GM23338 (cell line): ENCODE results near the gene GNG12. TPM values are rescaled to one million over a fixed set of nuclear protein-coding genes. Genes with fewer than 3 reads are reported as not detected.

ENCODE experiments used
- ATAC-seq: fragments of 200-7000 bp; cut with Tn5 transposase; 3 replicates; pipeline ENCODE4 v1.9.1; 2020
- DNase-seq: peaks from one replicate; pipeline ENCODE4 v3.0.0-alpha.2; 2015; ENCODE audit warnings: low spot score
- H2AFZ ChIP-seq: fragments of 200-600 bp; sonication (generic); 2 replicates; pipeline ENCODE4 v1.8.0; 2016; ENCODE audit warnings: antibody characterized with exemption, mild to moderate bottlenecking, moderate library complexity
- H3F3A ChIP-seq: fragments of 200-600 bp; sonication (generic); replicated peaks from 2 replicates; pipeline ENCODE4 v1.8.0; 2017; ENCODE audit warnings: antibody characterized with exemption, mixed run types, low read depth
- H3K27ac ChIP-seq: fragments of 200-600 bp; sonication (generic); 2 replicates; pipeline ENCODE4 v1.6.1; 2016; ENCODE audit warnings: low read depth
- H3K27me3 ChIP-seq: fragments of 200-600 bp; sonication (generic); 2 replicates; pipeline ENCODE4 v1.8.0; 2016; ENCODE audit warnings: mild to moderate bottlenecking, mixed run types, moderate library complexity; ENCODE audit not compliant: insufficient read depth
- H3K36me3 ChIP-seq: fragments of 200-600 bp; sonication (generic); 2 replicates; pipeline ENCODE4 v1.8.0; 2016; ENCODE audit warnings: mild to moderate bottlenecking; ENCODE audit not compliant: insufficient read depth
- H3K4me1 ChIP-seq: fragments of 200-600 bp; sonication (generic); 2 replicates; pipeline ENCODE4 v1.8.0; 2016; ENCODE audit warnings: mild to moderate bottlenecking, moderate library complexity; ENCODE audit not compliant: insufficient read depth
- H3K4me2 ChIP-seq: fragments of 200-600 bp; sonication (generic); 2 replicates; pipeline ENCODE4 v1.7.1; 2017; ENCODE audit warnings: mixed run types
- H3K4me3 ChIP-seq: fragments of 200-600 bp; sonication (generic); 2 replicates; pipeline ENCODE4 v1.6.1; 2016; ENCODE audit warnings: mixed run types
- H3K79me2 ChIP-seq: fragments of 200-600 bp; sonication (generic); replicated peaks from 2 replicates; pipeline ENCODE4 v1.8.0; 2017; ENCODE audit warnings: mild to moderate bottlenecking; ENCODE audit not compliant: insufficient read depth
- H3K9me2 ChIP-seq: fragments of 200-600 bp; sonication (generic); 2 replicates; pipeline ENCODE4 v1.8.0; 2017; ENCODE audit not compliant: insufficient read depth
- H4K20me1 ChIP-seq: fragments of 200-600 bp; sonication (generic); replicated peaks from 2 replicates; pipeline ENCODE4 v1.8.0; 2017; ENCODE audit warnings: mild to moderate bottlenecking; ENCODE audit not compliant: insufficient read depth
- H3K27ac Mint-ChIP-seq: 2 replicates; pipeline ENCODE4 v1.8.0; 2020; ENCODE audit warnings: inconsistent platforms, mild to moderate bottlenecking, moderate library complexity, mixed read lengths
- H3K27me3 Mint-ChIP-seq: 3 replicates; pipeline ENCODE4 v1.8.0; 2022; ENCODE audit warnings: low read depth, mild to moderate bottlenecking, moderate library complexity, mixed read lengths, inconsistent platforms; ENCODE audit not compliant: insufficient read depth, poor library complexity
- H3K36me3 Mint-ChIP-seq: 3 replicates; pipeline ENCODE4 v1.8.0; 2021; ENCODE audit warnings: low read depth, mild to moderate bottlenecking, inconsistent platforms, moderate library complexity, mixed read lengths
- H3K4me1 Mint-ChIP-seq: 3 replicates; pipeline ENCODE4 v1.8.0; 2020; ENCODE audit warnings: mild to moderate bottlenecking, inconsistent platforms, mixed read lengths
- H3K4me3 Mint-ChIP-seq: 3 replicates; pipeline ENCODE4 v1.8.0; 2021; ENCODE audit warnings: moderate library complexity, mild to moderate bottlenecking, inconsistent platforms, mixed read lengths
- H3K9me3 Mint-ChIP-seq: 3 replicates; pipeline ENCODE4 v1.8.0; 2020; ENCODE audit warnings: moderate library complexity, mild to moderate bottlenecking, inconsistent platforms, mixed read lengths
- CREB1 ChIP-seq: fragments of 250-450 bp; sonication (Bioruptor Pico); IDR thresholded peaks from 2 replicates; pipeline ENCODE4 v1.5.0; 2020; ENCODE audit warnings: low read depth, mild to moderate bottlenecking, moderate library complexity
- ETS1 ChIP-seq: IDR thresholded peaks from 2 replicates; pipeline ENCODE4 v1.6.1; 2016; ENCODE audit warnings: antibody characterized with exemption
- EZH2 ChIP-seq: fragments of 200-600 bp; sonication (generic); IDR thresholded peaks from one replicate; pipeline ENCODE4 v1.8.0; 2017; ENCODE audit warnings: antibody characterized with exemption, mild to moderate bottlenecking, low read depth; ENCODE audit not compliant: unreplicated experiment
- EZH2phosphoT487 ChIP-seq: fragments of 200-600 bp; sonication (generic); IDR thresholded peaks from one replicate; pipeline ENCODE4 v1.8.1; 2018; ENCODE audit warnings: antibody characterized with exemption; ENCODE audit not compliant: unreplicated experiment
- JUNB ChIP-seq: IDR thresholded peaks from one replicate; pipeline ENCODE4 v1.6.1; 2016; ENCODE audit warnings: antibody characterized with exemption; ENCODE audit not compliant: unreplicated experiment
- NANOG ChIP-seq: IDR thresholded peaks from 2 replicates; pipeline ENCODE4 v1.6.1; 2016; ENCODE audit warnings: antibody characterized with exemption, borderline replicate concordance
- POLR2AphosphoS5 ChIP-seq: IDR thresholded peaks from 2 replicates; pipeline ENCODE4 v1.6.1; 2016; ENCODE audit warnings: antibody characterized with exemption, low read depth
- STAT1 ChIP-seq: IDR thresholded peaks from one replicate; pipeline ENCODE4 v1.6.1; 2016; ENCODE audit warnings: antibody characterized with exemption; ENCODE audit not compliant: unreplicated experiment
- ZNF114 ChIP-seq: fragments of 250-450 bp; sonication (Bioruptor Pico); IDR thresholded peaks from 2 replicates; pipeline ENCODE4 v1.5.0; 2020; ENCODE audit warnings: mild to moderate bottlenecking, moderate library complexity
- ZNF331 ChIP-seq: fragments of 250-450 bp; sonication (Bioruptor Pico); IDR thresholded peaks from 2 replicates; pipeline ENCODE4 v1.5.0; 2020; ENCODE audit warnings: low read depth, mild to moderate bottlenecking, moderate library complexity
- polyA plus RNA-seq: library from polyadenylated mRNA; unstranded; fragments of >200 nt; fragmentation: Nextera tagmentation; extraction: Ambion mirVana; gene quantifications from 2 replicates; pipeline ENCODE4 v1.2.1, GENCODE V29; 2016
- total RNA-seq: library from RNA; depleted of rRNA; stranded (reverse); fragments of >200 nt; shearing (Covaris generic); gene quantifications from 2 replicates; pipeline ENCODE4 v1.2.3, GENCODE V29; 2014
- TF ChIP-seq, protein P1 (sequence below): fragments of 250-450 bp; sonication (Bioruptor Pico); IDR thresholded peaks from 2 replicates; pipeline ENCODE4 v1.5.0; 2020; ENCODE audit warnings: mild to moderate bottlenecking, moderate library complexity
- TF ChIP-seq, protein P2 (sequence below): IDR thresholded peaks from one replicate; pipeline ENCODE4 v1.6.1; 2018; ENCODE audit warnings: antibody characterized with exemption; ENCODE audit not compliant: unreplicated experiment
- TF ChIP-seq, protein P3 (sequence below), 2 experiments: fragments of 200-600 bp in 1 of 2; sonication (generic) in 1 of 2; conservative IDR thresholded peaks; 2 replicates each; pipeline versions ENCODE4 v1.5.1 to v1.6.1; 2016 to 2017; ENCODE audit warnings: antibody characterized with exemption in 2 of 2, low read depth in 2 of 2, mild to moderate bottlenecking in 2 of 2, moderate library complexity in 1 of 2

GNG12 gene
- total and polyA plus RNA-seq, 2 experiments from 2014 or later = 13.4 to 33.0 TPM

DNA sequence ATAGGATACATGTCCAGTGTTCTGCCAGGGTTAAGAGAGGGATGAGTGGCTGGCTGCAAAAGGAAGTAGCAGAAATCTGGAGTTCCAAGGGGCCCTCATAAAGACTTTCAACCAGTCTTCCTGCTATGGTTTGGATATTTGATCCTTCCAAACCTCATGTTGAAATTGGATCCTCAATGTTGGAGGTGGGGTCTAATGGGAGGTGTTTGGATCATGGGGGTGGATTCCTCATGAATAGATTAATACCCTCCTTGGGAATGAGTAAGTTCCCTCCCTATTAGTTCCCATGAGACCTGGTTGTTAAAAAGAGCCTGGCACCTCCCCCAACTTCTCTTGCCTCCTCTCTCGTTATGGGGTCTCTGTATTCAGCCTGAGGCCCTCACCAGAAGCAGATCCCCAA is 10.1 kb upstream of the GNG12 start:
- peaks cover 52% of the 10 kb centered on the region for H3K4me1 ChIP-seq
- H3K4me3 Mint-ChIP-seq = no peak overlapping the region
- no peaks in the 10 kb centered on the region for H3K36me3 ChIP-seq
- TF ChIP-seq EZH2phosphoT487 (no peak), NANOG (no peak), ZNF331 (no peak), EZH2 (no peak), ETS1 (no peak), CREB1 (CRISPR knock-in tag) (no peak), POLR2AphosphoS5 (no peak), STAT1 (no peak), ZNF114 (CRISPR knock-in tag) (no peak), JUNB (no peak)
- TF ChIP-seq, protein P1, sequence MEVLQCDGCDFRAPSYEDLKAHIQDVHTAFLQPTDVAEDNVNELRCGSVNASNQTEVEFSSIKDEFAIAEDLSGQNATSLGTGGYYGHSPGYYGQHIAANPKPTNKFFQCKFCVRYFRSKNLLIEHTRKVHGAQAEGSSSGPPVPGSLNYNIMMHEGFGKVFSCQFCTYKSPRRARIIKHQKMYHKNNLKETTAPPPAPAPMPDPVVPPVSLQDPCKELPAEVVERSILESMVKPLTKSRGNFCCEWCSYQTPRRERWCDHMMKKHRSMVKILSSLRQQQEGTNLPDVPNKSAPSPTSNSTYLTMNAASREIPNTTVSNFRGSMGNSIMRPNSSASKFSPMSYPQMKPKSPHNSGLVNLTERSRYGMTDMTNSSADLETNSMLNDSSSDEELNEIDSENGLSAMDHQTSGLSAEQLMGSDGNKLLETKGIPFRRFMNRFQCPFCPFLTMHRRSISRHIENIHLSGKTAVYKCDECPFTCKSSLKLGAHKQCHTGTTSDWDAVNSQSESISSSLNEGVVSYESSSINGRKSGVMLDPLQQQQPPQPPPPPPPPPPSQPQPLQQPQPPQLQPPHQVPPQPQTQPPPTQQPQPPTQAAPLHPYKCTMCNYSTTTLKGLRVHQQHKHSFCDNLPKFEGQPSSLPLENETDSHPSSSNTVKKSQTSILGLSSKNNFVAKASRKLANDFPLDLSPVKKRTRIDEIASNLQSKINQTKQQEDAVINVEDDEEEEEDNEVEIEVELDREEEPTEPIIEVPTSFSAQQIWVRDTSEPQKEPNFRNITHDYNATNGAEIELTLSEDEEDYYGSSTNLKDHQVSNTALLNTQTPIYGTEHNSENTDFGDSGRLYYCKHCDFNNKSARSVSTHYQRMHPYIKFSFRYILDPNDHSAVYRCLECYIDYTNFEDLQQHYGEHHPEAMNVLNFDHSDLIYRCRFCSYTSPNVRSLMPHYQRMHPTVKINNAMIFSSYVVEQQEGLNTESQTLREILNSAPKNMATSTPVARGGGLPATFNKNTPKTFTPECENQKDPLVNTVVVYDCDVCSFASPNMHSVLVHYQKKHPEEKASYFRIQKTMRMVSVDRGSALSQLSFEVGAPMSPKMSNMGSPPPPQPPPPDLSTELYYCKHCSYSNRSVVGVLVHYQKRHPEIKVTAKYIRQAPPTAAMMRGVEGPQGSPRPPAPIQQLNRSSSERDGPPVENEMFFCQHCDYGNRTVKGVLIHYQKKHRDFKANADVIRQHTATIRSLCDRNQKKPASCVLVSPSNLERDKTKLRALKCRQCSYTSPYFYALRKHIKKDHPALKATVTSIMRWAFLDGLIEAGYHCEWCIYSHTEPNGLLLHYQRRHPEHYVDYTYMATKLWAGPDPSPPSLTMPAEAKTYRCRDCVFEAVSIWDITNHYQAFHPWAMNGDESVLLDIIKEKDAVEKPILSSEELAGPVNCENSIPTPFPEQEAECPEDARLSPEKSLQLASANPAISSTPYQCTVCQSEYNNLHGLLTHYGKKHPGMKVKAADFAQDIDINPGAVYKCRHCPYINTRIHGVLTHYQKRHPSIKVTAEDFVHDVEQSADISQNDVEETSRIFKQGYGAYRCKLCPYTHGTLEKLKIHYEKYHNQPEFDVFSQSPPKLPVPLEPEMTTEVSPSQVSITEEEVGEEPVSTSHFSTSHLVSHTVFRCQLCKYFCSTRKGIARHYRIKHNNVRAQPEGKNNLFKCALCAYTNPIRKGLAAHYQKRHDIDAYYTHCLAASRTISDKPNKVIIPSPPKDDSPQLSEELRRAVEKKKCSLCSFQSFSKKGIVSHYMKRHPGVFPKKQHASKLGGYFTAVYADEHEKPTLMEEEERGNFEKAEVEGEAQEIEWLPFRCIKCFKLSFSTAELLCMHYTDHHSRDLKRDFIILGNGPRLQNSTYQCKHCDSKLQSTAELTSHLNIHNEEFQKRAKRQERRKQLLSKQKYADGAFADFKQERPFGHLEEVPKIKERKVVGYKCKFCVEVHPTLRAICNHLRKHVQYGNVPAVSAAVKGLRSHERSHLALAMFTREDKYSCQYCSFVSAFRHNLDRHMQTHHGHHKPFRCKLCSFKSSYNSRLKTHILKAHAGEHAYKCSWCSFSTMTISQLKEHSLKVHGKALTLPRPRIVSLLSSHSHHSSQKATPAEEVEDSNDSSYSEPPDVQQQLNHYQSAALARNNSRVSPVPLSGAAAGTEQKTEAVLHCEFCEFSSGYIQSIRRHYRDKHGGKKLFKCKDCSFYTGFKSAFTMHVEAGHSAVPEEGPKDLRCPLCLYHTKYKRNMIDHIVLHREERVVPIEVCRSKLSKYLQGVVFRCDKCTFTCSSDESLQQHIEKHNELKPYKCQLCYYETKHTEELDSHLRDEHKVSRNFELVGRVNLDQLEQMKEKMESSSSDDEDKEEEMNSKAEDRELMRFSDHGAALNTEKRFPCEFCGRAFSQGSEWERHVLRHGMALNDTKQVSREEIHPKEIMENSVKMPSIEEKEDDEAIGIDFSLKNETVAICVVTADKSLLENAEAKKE = no peak
- TF ChIP-seq, protein P2, sequence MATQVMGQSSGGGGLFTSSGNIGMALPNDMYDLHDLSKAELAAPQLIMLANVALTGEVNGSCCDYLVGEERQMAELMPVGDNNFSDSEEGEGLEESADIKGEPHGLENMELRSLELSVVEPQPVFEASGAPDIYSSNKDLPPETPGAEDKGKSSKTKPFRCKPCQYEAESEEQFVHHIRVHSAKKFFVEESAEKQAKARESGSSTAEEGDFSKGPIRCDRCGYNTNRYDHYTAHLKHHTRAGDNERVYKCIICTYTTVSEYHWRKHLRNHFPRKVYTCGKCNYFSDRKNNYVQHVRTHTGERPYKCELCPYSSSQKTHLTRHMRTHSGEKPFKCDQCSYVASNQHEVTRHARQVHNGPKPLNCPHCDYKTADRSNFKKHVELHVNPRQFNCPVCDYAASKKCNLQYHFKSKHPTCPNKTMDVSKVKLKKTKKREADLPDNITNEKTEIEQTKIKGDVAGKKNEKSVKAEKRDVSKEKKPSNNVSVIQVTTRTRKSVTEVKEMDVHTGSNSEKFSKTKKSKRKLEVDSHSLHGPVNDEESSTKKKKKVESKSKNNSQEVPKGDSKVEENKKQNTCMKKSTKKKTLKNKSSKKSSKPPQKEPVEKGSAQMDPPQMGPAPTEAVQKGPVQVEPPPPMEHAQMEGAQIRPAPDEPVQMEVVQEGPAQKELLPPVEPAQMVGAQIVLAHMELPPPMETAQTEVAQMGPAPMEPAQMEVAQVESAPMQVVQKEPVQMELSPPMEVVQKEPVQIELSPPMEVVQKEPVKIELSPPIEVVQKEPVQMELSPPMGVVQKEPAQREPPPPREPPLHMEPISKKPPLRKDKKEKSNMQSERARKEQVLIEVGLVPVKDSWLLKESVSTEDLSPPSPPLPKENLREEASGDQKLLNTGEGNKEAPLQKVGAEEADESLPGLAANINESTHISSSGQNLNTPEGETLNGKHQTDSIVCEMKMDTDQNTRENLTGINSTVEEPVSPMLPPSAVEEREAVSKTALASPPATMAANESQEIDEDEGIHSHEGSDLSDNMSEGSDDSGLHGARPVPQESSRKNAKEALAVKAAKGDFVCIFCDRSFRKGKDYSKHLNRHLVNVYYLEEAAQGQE = no peak
- TF ChIP-seq, protein P3, sequence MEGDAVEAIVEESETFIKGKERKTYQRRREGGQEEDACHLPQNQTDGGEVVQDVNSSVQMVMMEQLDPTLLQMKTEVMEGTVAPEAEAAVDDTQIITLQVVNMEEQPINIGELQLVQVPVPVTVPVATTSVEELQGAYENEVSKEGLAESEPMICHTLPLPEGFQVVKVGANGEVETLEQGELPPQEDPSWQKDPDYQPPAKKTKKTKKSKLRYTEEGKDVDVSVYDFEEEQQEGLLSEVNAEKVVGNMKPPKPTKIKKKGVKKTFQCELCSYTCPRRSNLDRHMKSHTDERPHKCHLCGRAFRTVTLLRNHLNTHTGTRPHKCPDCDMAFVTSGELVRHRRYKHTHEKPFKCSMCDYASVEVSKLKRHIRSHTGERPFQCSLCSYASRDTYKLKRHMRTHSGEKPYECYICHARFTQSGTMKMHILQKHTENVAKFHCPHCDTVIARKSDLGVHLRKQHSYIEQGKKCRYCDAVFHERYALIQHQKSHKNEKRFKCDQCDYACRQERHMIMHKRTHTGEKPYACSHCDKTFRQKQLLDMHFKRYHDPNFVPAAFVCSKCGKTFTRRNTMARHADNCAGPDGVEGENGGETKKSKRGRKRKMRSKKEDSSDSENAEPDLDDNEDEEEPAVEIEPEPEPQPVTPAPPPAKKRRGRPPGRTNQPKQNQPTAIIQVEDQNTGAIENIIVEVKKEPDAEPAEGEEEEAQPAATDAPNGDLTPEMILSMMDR (conservative IDR thresholded peaks at IDR 0.05; ENCODE audit: low read depth in 2 of 2) = no peak
- ATAC-seq = no peak
- H3K9me3 Mint-ChIP-seq = no peaks in the 10 kb centered on the region
- H3K36me3 Mint-ChIP-seq = no peaks in the 10 kb centered on the region
- peak; percentile 37 for DNase-seq
- peaks cover 51% of the 10 kb centered on the region for H3K4me1 Mint-ChIP-seq
- no peak overlapping the region for H3K4me2 ChIP-seq
- no peak overlapping the region for H3K27ac ChIP-seq
- no peak overlapping the region for H3K4me3 ChIP-seq
- no peak overlapping the region for H2AFZ ChIP-seq
- H3K27ac Mint-ChIP-seq = 0 out of 2 replicates have a peak overlapping the region, but pooled peaks have one; percentile 4
- H3K79me2 ChIP-seq = no peaks in the 10 kb centered on the region
- H3K27me3 Mint-ChIP-seq = peaks cover 2% of the 10 kb centered on the region
- no peaks in the 10 kb centered on the region for H4K20me1 ChIP-seq
- no peaks in the 10 kb centered on the region for H3K27me3 ChIP-seq
- H3F3A ChIP-seq = no peaks in the 10 kb centered on the region
- H3K9me2 ChIP-seq = no peaks in the 10 kb centered on the region; the same call in 1 of the 2 replicates
